HG03159 (cell line): Measurements from ENCODE around the gene MS4A4A.
A peak's percentile ranks its signal among the peaks of the same experiment; 100 is the strongest.
"Not testable (repeated sequence)": the region's sequence is repeated elsewhere in the genome, so short reads cannot be mapped to it uniquely, and the experiment has no call there.

ENCODE experiments used
- ATAC-seq: cut with Tn5 transposase; IDR thresholded peaks from one replicate; pipeline ENCODE4 v1.9.1; 2021; ENCODE audit warnings: mild to moderate bottlenecking, moderate library complexity; ENCODE audit not compliant: unreplicated experiment

MS4A4A gene

GRCh38 chr11:60280412-60280811 is at the start of gene MS4A4A:
Gene MS4A4A (plus strand): TSS chr11:60280666. CDS start chr11:60280676, 10 bp downstream.
- ATAC-seq, result no peak

- ATAC-seq, result no peak
These were observed 49.8 kb upstream of the MS4A4A start for GRCh38 chr11:60230681-60231080.

- ATAC-seq, result no peak
These were observed 45.1 kb upstream of the MS4A4A start for GRCh38 chr11:60235321-60235720.

- ATAC-seq, result no peak
These were observed 39.8 kb upstream of the MS4A4A start for GRCh38 chr11:60240662-60241061.

GRCh38 chr11:60241786-60242185 is 38.7 kb upstream of the MS4A4A start:
- no peak for ATAC-seq

GRCh38 chr11:60242740-60243239 is 37.7 kb upstream of the MS4A4A start, which contains the start of gene MS4A4E:
Gene MS4A4E (minus strand): TSS chr11:60243137. CDS start chr11:60230055, 13,082 bp downstream.
- ATAC-seq, result no peak

- ATAC-seq, result no peak
These were observed 28.8 kb upstream of the MS4A4A start for GRCh38 chr11:60251485-60252212.

- no peak for ATAC-seq
These were observed 28.0 kb upstream of the MS4A4A start for GRCh38 chr11:60252213-60253108.

- no peak for ATAC-seq
These were observed 22.3 kb upstream of the MS4A4A start for GRCh38 chr11:60257956-60258722.

GRCh38 chr11:60261014-60261413 is 19.5 kb upstream of the MS4A4A start:
- no peak for ATAC-seq

GRCh38 chr11:60263402-60263801 is 17.1 kb upstream of the MS4A4A start:
- no peak for ATAC-seq

GRCh38 chr11:60264644-60265043 is 15.8 kb upstream of the MS4A4A start:
- ATAC-seq, result no peak

GRCh38 chr11:60265373-60266214 is 14.9 kb upstream of the MS4A4A start:
- peak; percentile 64 for ATAC-seq

GRCh38 chr11:60274416-60274815 is 6.0 kb upstream of the MS4A4A start:
- no peak for ATAC-seq

- ATAC-seq, result no peak
These were observed 1.0 kb downstream of the MS4A4A start for GRCh38 chr11:60281485-60281884.

- no peak for ATAC-seq
These were observed 1.8 kb downstream of the MS4A4A start for GRCh38 chr11:60282286-60282685.

GRCh38 chr11:60285411-60286126 is 5.1 kb downstream of the MS4A4A start:
- not testable (repeated sequence) for ATAC-seq

GRCh38 chr11:60288531-60288930 is 8.1 kb downstream of the MS4A4A start:
- no peak for ATAC-seq

- no peak for ATAC-seq
These were observed 11.7 kb downstream of the MS4A4A start for GRCh38 chr11:60292145-60292544.
